PC-9 (cell line): ENCODE results near the gene USP17L24. TPM values are rescaled to one million over a fixed set of nuclear protein-coding genes. Genes with fewer than 3 reads are reported as not detected.
"Not testable (repeated sequence)": the region's sequence is repeated elsewhere in the genome, so short reads cannot be mapped to it uniquely, and the experiment has no call there.

Experiments used
- Bru-seq: library from RNA; stranded (reverse); fragments of 400-500 nt; gene quantifications from one replicate; lab custom pipeline; 2021; lab: Mats Ljungman, UMichigan
- BruChase-seq, 2 experiments: library from RNA; stranded (reverse); fragments of 400-500 nt; gene quantifications; one replicate each; lab custom pipeline; 2021; lab: Mats Ljungman, UMichigan
- BruUV-seq: library from RNA; stranded (reverse); fragments of 400-500 nt; replicated peaks from 2 replicates; lab custom pipeline; 2021; lab: Mats Ljungman, UMichigan
- CTCF ChIA-PET: fragments of 300-600 bp; sonication (Branson Sonifier 250); formaldehyde crosslinking; loops from one replicate; lab custom pipeline; 2022; ENCODE audit warnings: antibody characterized with exemption; lab: Charles Lee
- POLR2A ChIA-PET: fragments of 300-600 bp; sonication (Branson Sonifier 250); formaldehyde crosslinking; loops from one replicate; lab custom pipeline; 2022; ENCODE audit warnings: antibody characterized with exemption; ENCODE audit not compliant: unreplicated experiment; lab: Charles Lee
- DNase-seq, 2 experiments: peaks; one replicate each; pipeline versions ENCODE4 v3.0.0 to v3.0.0-alpha.2; 2015 to 2022; ENCODE audit warnings: mixed read lengths in 1 of 2
- H2AFZ ChIP-seq: fragments of 200-600 bp; sonication (generic); 2 replicates; pipeline ENCODE4 v1.8.1; 2017; ENCODE audit warnings: antibody characterized with exemption
- H3F3A ChIP-seq: fragments of 200-600 bp; sonication (generic); 2 replicates; pipeline ENCODE4 v1.8.1; 2017; ENCODE audit warnings: antibody characterized with exemption, mild to moderate bottlenecking, low read depth; ENCODE audit not compliant: insufficient read depth
- H3K27ac ChIP-seq: fragments of 200-600 bp; sonication (generic); 2 replicates; pipeline ENCODE4 v1.6.1; 2016; ENCODE audit warnings: mixed run types
- H3K27me3 ChIP-seq: fragments of 200-600 bp; sonication (generic); 2 replicates; pipeline ENCODE4 v1.6.1; 2016; ENCODE audit warnings: low read depth, mixed run types; ENCODE audit not compliant: insufficient read depth
- H3K36me3 ChIP-seq: fragments of 200-600 bp; sonication (generic); 2 replicates; pipeline ENCODE4 v1.6.1; 2016; ENCODE audit warnings: low read depth, mixed run types
- H3K4me1 ChIP-seq: fragments of 200-600 bp; sonication (generic); replicated peaks from 2 replicates; pipeline ENCODE4 v1.6.1; 2016; ENCODE audit warnings: mixed run types; ENCODE audit not compliant: insufficient read depth
- H3K4me2 ChIP-seq: fragments of 200-600 bp; sonication (generic); 2 replicates; pipeline ENCODE4 v1.6.1; 2017; ENCODE audit warnings: mixed run types
- H3K4me3 ChIP-seq: fragments of 200-600 bp; sonication (generic); 2 replicates; pipeline ENCODE4 v1.6.1; 2016; ENCODE audit warnings: mixed run types
- H3K79me2 ChIP-seq: fragments of 200-600 bp; sonication (generic); 2 replicates; pipeline ENCODE4 v1.6.1; 2017; ENCODE audit warnings: low read depth, mixed run types
- H3K9me2 ChIP-seq: fragments of 200-600 bp; sonication (generic); 2 replicates; pipeline ENCODE4 v1.8.1; 2017; ENCODE audit warnings: mild to moderate bottlenecking; ENCODE audit not compliant: insufficient read depth
- H3K9me3 ChIP-seq: fragments of 200-600 bp; sonication (generic); 2 replicates; pipeline ENCODE4 v1.8.1; 2016; ENCODE audit warnings: low read depth; ENCODE audit not compliant: insufficient read depth
- H4K20me1 ChIP-seq: fragments of 200-600 bp; sonication (generic); 2 replicates; pipeline ENCODE4 v1.8.1; 2017; ENCODE audit not compliant: insufficient read depth
- intact Hi-C: fragments of 100-400 bp; cut with micrococcal nuclease; formaldehyde crosslinking; loops from one replicate; pipeline ENCODE4 v1.10.0; 2022; ENCODE audit not compliant: unreplicated experiment
- long read RNA-seq: library from polyadenylated mRNA; stranded (forward); transcript quantifications from one replicate; pipeline ENCODE4 v2.0.0, GENCODE V29; 2022
- total RNA-seq: library from RNA; stranded (reverse); gene quantifications from 2 replicates; pipeline ENCODE4 v1.2.3, GENCODE V29; 2021

The USP17L24 gene
- total RNA-seq (not detected in 2 replicates), Bru-seq, nascent RNA (not detected), BruChase-seq, experiment 1, labeled RNA remaining after a 2-hour chase (not detected), BruChase-seq, experiment 2, labeled RNA remaining after a 6-hour chase (not detected)
- long read RNA-seq: 0 reads

- H3K27me3 ChIP-seq, H3K36me3 ChIP-seq, H2AFZ ChIP-seq, H3K9me3 ChIP-seq, H3K27ac ChIP-seq, H4K20me1 ChIP-seq, POLR2A ChIA-PET, intact Hi-C loops, H3K4me2 ChIP-seq, DNase-seq, BruUV-seq, H3K79me2 ChIP-seq, H3F3A ChIP-seq, H3K9me2 ChIP-seq, CTCF ChIA-PET, H3K4me3 ChIP-seq, H3K4me1 ChIP-seq: not testable (repeated sequence)
These were observed at the start of gene USP17L24 for GRCh38 chr4:9324865-9325264. USP17L24 (plus strand) TSS chr4:9325165; CDS start chr4:9325165, 0 bp downstream.

- H3K79me2 ChIP-seq, DNase-seq, H3K27ac ChIP-seq, H3K9me3 ChIP-seq, H3F3A ChIP-seq, H2AFZ ChIP-seq, H3K9me2 ChIP-seq, H3K4me1 ChIP-seq, H3K4me3 ChIP-seq, POLR2A ChIA-PET, CTCF ChIA-PET, H3K4me2 ChIP-seq, H3K36me3 ChIP-seq, BruUV-seq, H3K27me3 ChIP-seq, H4K20me1 ChIP-seq, intact Hi-C loops: not testable (repeated sequence)
These were observed 774 bp upstream of the USP17L24 start for GRCh38 chr4:9324191-9324590.

- H3K9me3 ChIP-seq, POLR2A ChIA-PET, H4K20me1 ChIP-seq, H3K4me1 ChIP-seq, CTCF ChIA-PET, H3K27me3 ChIP-seq, H3K9me2 ChIP-seq, H3K79me2 ChIP-seq, H3K4me2 ChIP-seq, H3F3A ChIP-seq, H3K36me3 ChIP-seq, DNase-seq, H2AFZ ChIP-seq, H3K4me3 ChIP-seq, BruUV-seq, intact Hi-C loops, H3K27ac ChIP-seq: not testable (repeated sequence)
These were observed 4.6 kb downstream of the USP17L24 start, which contains the start of gene USP17L25 for GRCh38 chr4:9329611-9330010. USP17L25 (plus strand) TSS chr4:9329911; CDS start chr4:9329911, 0 bp downstream.

GRCh38 chr4:9334358-9334757 lies 9.4 kb downstream of the USP17L24 start, which contains the start of gene USP17L26:
USP17L26 (plus strand) TSS chr4:9334658; CDS start chr4:9334658, 0 bp downstream.
- DNase-seq, H3K9me2 ChIP-seq, intact Hi-C loops, BruUV-seq, H3K9me3 ChIP-seq, H3K4me2 ChIP-seq, H3K27me3 ChIP-seq, H3K79me2 ChIP-seq, CTCF ChIA-PET, H3F3A ChIP-seq, H2AFZ ChIP-seq, POLR2A ChIA-PET, H3K4me3 ChIP-seq, H3K36me3 ChIP-seq, H3K27ac ChIP-seq, H4K20me1 ChIP-seq, H3K4me1 ChIP-seq: not testable (repeated sequence)

- BruUV-seq, H3K4me1 ChIP-seq, H4K20me1 ChIP-seq, H3K79me2 ChIP-seq, H3K36me3 ChIP-seq, DNase-seq, intact Hi-C loops, H2AFZ ChIP-seq, POLR2A ChIA-PET, H3K4me2 ChIP-seq, H3K27me3 ChIP-seq, H3K9me3 ChIP-seq, H3F3A ChIP-seq, H3K4me3 ChIP-seq, CTCF ChIA-PET, H3K27ac ChIP-seq, H3K9me2 ChIP-seq: not testable (repeated sequence)
These were observed 14.1 kb downstream of the USP17L24 start, which contains the start of gene USP17L5 for GRCh38 chr4:9339103-9339502. USP17L5 (plus strand) TSS chr4:9339403; CDS start chr4:9339403, 0 bp downstream.

GRCh38 chr4:9343848-9344247 lies 18.9 kb downstream of the USP17L24 start, which contains the start of gene USP17L27:
USP17L27 (plus strand) TSS chr4:9344148; CDS start chr4:9344148, 0 bp downstream.
- H3K4me3 ChIP-seq, DNase-seq, H3K27me3 ChIP-seq, H3K9me3 ChIP-seq, H3K4me1 ChIP-seq, intact Hi-C loops, H3K4me2 ChIP-seq, CTCF ChIA-PET, H3K79me2 ChIP-seq, BruUV-seq, H3K27ac ChIP-seq, H3F3A ChIP-seq, H3K9me2 ChIP-seq, POLR2A ChIA-PET, H2AFZ ChIP-seq, H3K36me3 ChIP-seq, H4K20me1 ChIP-seq: not testable (repeated sequence)

GRCh38 chr4:9348593-9348992 lies 23.6 kb downstream of the USP17L24 start, which contains the start of gene USP17L28:
USP17L28 (plus strand) TSS chr4:9348893; CDS start chr4:9348893, 0 bp downstream.
- H2AFZ ChIP-seq, H3K4me1 ChIP-seq, POLR2A ChIA-PET, H3K27ac ChIP-seq, H3K79me2 ChIP-seq, H3K36me3 ChIP-seq, H3K4me3 ChIP-seq, intact Hi-C loops, H3F3A ChIP-seq, CTCF ChIA-PET, DNase-seq, H4K20me1 ChIP-seq, H3K9me3 ChIP-seq, H3K9me2 ChIP-seq, H3K27me3 ChIP-seq, BruUV-seq, H3K4me2 ChIP-seq: not testable (repeated sequence)
